Neural cell (in vitro differentiated cells): ENCODE measurements around the gene MRPL14.

Experiments
- CTCF ChIP-seq: fragments of 450-650 bp; IDR thresholded peaks from 2 replicates; pipeline ENCODE4 v1.5.1; 2014; ENCODE audit warnings: antibody characterized with exemption, mild to moderate bottlenecking, moderate library complexity; ENCODE audit not compliant: poor library complexity, severe bottlenecking
- EP300 ChIP-seq: fragments of 450-650 bp; conservative IDR thresholded peaks from 2 replicates; pipeline ENCODE4 v1.6.1; 2014; ENCODE audit warnings: antibody characterized with exemption, mild to moderate bottlenecking, moderate library complexity; ENCODE audit not compliant: poor library complexity, severe bottlenecking
- EZH2 ChIP-seq: fragments of 200-600, 300-800 bp; shearing (Covaris generic), sonication (generic); IDR thresholded peaks from 2 replicates; pipeline ENCODE4 v1.6.1; 2014; ENCODE audit warnings: antibody characterized with exemption, low read length, borderline replicate concordance, mild to moderate bottlenecking; ENCODE audit not compliant: insufficient read depth, poor library complexity, severe bottlenecking
- POLR2AphosphoS5 ChIP-seq: IDR thresholded peaks from 2 replicates; pipeline ENCODE4 v1.6.1; 2012
- REST ChIP-seq: IDR thresholded peaks from 2 replicates; pipeline ENCODE4 v1.6.1; 2012; ENCODE audit warnings: borderline replicate concordance
- TAF1 ChIP-seq: IDR thresholded peaks from 2 replicates; pipeline ENCODE4 v1.6.1; 2012; ENCODE audit warnings: low read depth

DNA sequence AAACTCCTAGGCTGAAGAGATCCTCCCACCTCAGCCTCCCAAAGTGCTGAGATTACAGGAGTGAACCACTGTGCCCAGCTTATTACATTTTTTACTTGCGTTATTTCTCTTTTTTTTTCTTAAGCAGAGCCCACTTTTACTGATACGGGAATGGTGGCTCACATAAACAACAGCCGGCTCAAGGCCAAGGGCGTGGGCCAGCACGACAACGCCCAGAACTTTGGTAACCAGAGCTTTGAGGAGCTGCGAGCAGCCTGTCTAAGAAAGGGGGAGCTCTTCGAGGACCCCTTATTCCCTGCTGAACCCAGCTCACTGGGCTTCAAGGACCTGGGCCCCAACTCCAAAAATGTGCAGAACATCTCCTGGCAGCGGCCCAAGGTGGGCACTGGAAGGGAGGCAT, 41.9 kb upstream of the MRPL14 start:
- no peak for TF ChIP-seq POLR2AphosphoS5
- TF ChIP-seq REST, result no peak
- TF ChIP-seq CTCF, result no peak
- no peak for TF ChIP-seq EP300
- no peak for TF ChIP-seq EZH2
- TF ChIP-seq TAF1, result no peak
